Gastrocnemius medialis (tissue), 4 donors: ENCODE data around the gene CAPN5. TPM values are rescaled to one million over a fixed set of nuclear protein-coding genes. Genes with fewer than 3 reads are reported as not detected.

Source experiments
- ATAC-seq, 2 donors: fragments of 150-250 bp; one replicate each; pipeline ENCODE4 v1.9.1; 2016
- DNase-seq, 2 donors: peaks; one replicate each; pipeline ENCODE4 v3.0.0-alpha.2; 2019
- H3K27ac ChIP-seq, 4 donors: fragments of 200-600 bp; sonication (generic); 1 replicate in 1 of 4; 2 replicates in 3 of 4; pipeline ENCODE4 v1.5.1; 2016 to 2018; ENCODE audit warnings: mild to moderate bottlenecking in 2 of 4, moderate library complexity in 1 of 4
- H3K27me3 ChIP-seq, 3 donors: fragments of 200-600 bp; sonication (generic) in 2 of 3; 1 replicate in 1 of 3; 2 replicates in 2 of 3; pipeline versions ENCODE4 v1.5.1 to v1.6.0; 2016 to 2019; ENCODE audit warnings: mild to moderate bottlenecking in 1 of 3, moderate library complexity in 1 of 3
- H3K36me3 ChIP-seq, 2 donors: fragments of 200-600 bp; sonication (generic) in 1 of 2; one replicate each; pipeline ENCODE4 v1.5.1; 2017 to 2018
- H3K4me1 ChIP-seq, 2 donors: fragments of 200-600 bp; sonication (generic) in 1 of 2; one replicate each; pipeline ENCODE4 v1.5.1; 2016 to 2017; ENCODE audit warnings: mild to moderate bottlenecking in 2 of 2
- H3K4me3 ChIP-seq, 4 donors: fragments of 200-600 bp; sonication (generic) in 3 of 4; 1 replicate in 1 of 4; 2 replicates in 3 of 4; pipeline ENCODE4 v1.5.1; 2016 to 2019; ENCODE audit warnings: mild to moderate bottlenecking in 2 of 4
- H3K9me3 ChIP-seq, 3 donors: fragments of 200-600 bp; sonication (generic) in 2 of 3; 1 replicate in 1 of 3; 2 replicates in 2 of 3; pipeline ENCODE4 v1.5.1; 2016 to 2019
- POLR2A ChIP-seq, 2 donors: fragments of 450-650 bp; IDR thresholded peaks; one replicate each; pipeline ENCODE4 v1.6.1; 2017; ENCODE audit warnings: antibody characterized with exemption in 2 of 2, mild to moderate bottlenecking in 2 of 2, moderate library complexity in 2 of 2
- in situ Hi-C, 4 donors: fragments of 200-750 bp; cut with MboI; loops; one replicate each; pipeline versions ENCODE4 v1.15.0 to v1.8.0; 2017; ENCODE audit warnings: low sequenced_read_pairs in 4 of 4
- intact Hi-C: fragments of 100-400 bp; cut with DNase I; formaldehyde crosslinking; loops from one replicate; pipeline ENCODE4 v1.15.1; 2023; ENCODE audit warnings: low total_unique reads
- total RNA-seq, 4 donors: library from RNA; depleted of rRNA; stranded (reverse); fragments of >200 nt; gene quantifications; one replicate each; pipeline versions ENCODE4 v1.1.0 to v1.2.3, GENCODE V29; 2016
- TF ChIP-seq, protein P1 (sequence below), 5 experiments: fragments of 450-650 bp in 3 of 5; fragments of 200-600 bp in 2 of 5; sonication (generic) in 2 of 5; IDR thresholded peaks in 4 of 5; conservative IDR thresholded peaks in 1 of 5; 1 replicate in 4 of 5; 2 replicates in 1 of 5; pipeline ENCODE4 v1.5.1; 2016 to 2019; ENCODE audit warnings: antibody characterized with exemption in 5 of 5, mild to moderate bottlenecking in 3 of 5, moderate library complexity in 3 of 5

The CAPN5 gene
- total RNA-seq, 4 donors from 2014 or later = 0.58 to 12.4 (median 1.5) TPM

DNA sequence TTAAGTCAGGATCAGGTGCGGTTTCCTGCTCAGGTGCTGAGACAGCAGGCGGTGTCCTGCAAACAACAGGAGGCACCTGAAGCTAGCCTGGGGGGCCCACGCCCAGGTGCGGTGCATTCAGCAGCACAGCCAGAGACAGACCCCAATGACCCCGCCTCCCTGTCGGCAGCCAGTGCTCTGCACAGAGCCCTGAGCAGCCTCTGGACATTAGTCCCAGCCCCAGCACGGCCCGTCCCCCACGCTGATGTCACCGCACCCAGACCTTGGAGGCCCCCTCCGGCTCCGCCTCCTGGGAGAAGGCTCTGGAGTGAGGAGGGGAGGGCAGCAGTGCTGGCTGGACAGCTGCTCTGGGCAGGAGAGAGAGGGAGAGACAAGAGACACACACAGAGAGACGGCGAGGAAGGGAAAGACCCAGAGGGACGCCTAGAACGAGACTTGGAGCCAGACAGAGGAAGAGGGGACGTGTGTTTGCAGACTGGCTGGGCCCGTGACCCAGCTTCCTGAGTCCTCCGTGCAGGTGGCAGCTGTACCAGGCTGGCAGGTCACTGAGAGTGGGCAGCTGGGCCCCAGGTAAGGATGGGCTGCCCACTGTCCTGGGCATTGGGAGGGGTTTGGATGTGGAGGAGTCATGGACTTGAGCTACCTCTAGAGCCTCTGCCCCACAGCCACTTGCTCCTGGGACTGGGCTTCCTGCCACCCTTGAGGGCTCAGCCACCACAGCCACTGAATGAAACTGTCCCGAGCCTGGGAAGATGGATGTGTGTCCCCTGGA, 61.3 kb downstream of the CAPN5 start, which contains the start of gene MYO7A:
MYO7A (plus strand) TSS at position 327 of the 772 bp plus-strand sequence. CDS start 2,389 bp downstream, outside the sequence.
- Histone ChIP-seq H3K4me3 (peak within 1 kb of the TSS; percentile 34 to 65 (median 51)), H3K9me3 (no peaks in the 10 kb centered on the region), H3K27me3 (no peaks in the 10 kb centered on the region), H3K4me1 (peaks cover 9 to 17% of the 10 kb centered on the region in 2 donors), H3K36me3 (no peaks in the 10 kb centered on the region), H3K27ac (peak within 1 kb of the TSS in 1 of 4 donors; percentile 3)
- ATAC-seq = peak in 1 of 2 donors; percentile 13
- intact Hi-C loops = loop anchor here (1.0 to 10.0 kb wide), 3 partner anchors 60 to 420 kb away; partner anchors contain the start of gene PAK1
- no peak for DNase-seq
- TF ChIP-seq, protein P1, sequence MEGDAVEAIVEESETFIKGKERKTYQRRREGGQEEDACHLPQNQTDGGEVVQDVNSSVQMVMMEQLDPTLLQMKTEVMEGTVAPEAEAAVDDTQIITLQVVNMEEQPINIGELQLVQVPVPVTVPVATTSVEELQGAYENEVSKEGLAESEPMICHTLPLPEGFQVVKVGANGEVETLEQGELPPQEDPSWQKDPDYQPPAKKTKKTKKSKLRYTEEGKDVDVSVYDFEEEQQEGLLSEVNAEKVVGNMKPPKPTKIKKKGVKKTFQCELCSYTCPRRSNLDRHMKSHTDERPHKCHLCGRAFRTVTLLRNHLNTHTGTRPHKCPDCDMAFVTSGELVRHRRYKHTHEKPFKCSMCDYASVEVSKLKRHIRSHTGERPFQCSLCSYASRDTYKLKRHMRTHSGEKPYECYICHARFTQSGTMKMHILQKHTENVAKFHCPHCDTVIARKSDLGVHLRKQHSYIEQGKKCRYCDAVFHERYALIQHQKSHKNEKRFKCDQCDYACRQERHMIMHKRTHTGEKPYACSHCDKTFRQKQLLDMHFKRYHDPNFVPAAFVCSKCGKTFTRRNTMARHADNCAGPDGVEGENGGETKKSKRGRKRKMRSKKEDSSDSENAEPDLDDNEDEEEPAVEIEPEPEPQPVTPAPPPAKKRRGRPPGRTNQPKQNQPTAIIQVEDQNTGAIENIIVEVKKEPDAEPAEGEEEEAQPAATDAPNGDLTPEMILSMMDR (IDR thresholded peaks at IDR 0.05 in 4 of 5, conservative IDR thresholded peaks at IDR 0.05 in 1 of 5) = no peak
- no peak for TF ChIP-seq POLR2A (IDR thresholded peaks at IDR 0.05)
- in situ Hi-C loops = loop anchor here (5.0 to 10.0 kb wide), 3 partner anchors 57 to 67 kb away; no protein-coding TSS in a partner anchor

GRCh38 chr11:77129069-77129841, 62.5 kb downstream of the CAPN5 start:
- no peak for DNase-seq
- no peak overlapping the region for H3K27ac ChIP-seq
- no peak for ATAC-seq

DNA sequence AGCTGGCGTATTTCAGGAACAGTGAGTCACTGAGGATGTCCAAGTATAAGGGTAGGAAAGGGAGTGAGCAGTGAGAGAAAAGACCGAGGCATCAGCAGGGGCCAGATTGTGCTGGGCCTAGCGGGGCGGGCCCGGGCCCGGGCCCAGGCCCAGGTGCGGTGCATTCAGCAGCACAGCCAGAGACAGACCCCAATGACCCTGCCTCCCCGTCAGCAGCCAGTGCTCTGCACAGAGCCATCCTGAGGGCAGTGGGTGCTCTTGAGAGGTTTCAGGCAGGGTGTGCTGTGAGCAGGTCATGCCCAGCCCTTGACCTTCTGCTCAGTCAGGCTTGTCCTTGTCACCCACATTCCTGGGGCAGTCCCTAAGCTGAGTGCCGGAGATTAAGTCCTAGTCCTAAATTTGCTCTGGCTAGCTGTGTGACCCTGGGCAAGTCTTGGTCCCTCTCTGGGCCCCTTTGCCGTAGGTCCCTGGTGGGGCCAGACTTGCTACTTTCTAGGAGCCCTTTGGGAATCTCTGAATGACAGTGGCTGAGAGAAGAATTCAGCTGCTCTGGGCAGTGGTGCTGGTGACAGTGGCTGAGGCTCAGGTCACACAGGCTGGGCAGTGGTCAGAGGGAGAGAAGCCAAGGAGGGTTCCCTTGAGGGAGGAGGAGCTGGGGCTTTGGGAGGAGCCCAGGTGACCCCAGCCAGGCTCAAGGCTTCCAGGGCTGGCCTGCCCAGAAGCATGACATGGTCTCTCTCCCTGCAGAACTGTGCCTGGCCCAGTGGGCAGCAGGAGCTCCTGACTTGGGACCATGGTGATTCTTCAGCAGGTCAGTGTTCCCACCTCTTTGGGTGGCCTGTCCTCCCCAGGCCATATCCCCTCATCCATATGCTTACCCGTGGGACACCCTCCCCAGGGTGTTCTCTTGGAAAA, 63.3 kb downstream of the CAPN5 start:
- ATAC-seq (no peak), DNase-seq (no peak)
- no peaks in the 10 kb centered on the region for H3K36me3 ChIP-seq
- H3K27ac ChIP-seq = peak overlapping the region in 3 of 4 donors; percentile 7 to 43 (median 28)
- H3K4me1 ChIP-seq = peaks cover 9 to 17% of the 10 kb centered on the region in 2 donors
- intact Hi-C loops = loop anchor here (10.0 kb wide), 1 partner anchor 345 kb away; the partner anchor contains the start of gene PAK1
- H3K4me3 ChIP-seq = no peak overlapping the region
- in situ Hi-C loops = loop anchor here (5.0 to 10.0 kb wide), 3 partner anchors 55 to 65 kb away; no protein-coding TSS in a partner anchor
- no peaks in the 10 kb centered on the region for H3K9me3 ChIP-seq
- TF ChIP-seq POLR2A (IDR thresholded peaks at IDR 0.05) = no peak
- TF ChIP-seq, protein P1 (IDR thresholded peaks at IDR 0.05 in 4 of 5, conservative IDR thresholded peaks at IDR 0.05 in 1 of 5) = no peak
- no peaks in the 10 kb centered on the region for H3K27me3 ChIP-seq

More at GRCh38 chr11:77129069-77129841, 62.5 kb downstream of the CAPN5 start:
- in situ Hi-C loops (loop anchor here (5.0 to 10.0 kb wide), 3 partner anchors 56 to 66 kb away; no protein-coding TSS in a partner anchor), intact Hi-C loops (loop anchor here (10.0 kb wide), 1 partner anchor 346 kb away; the partner anchor contains the start of gene PAK1)
- peaks cover 9 to 17% of the 10 kb centered on the region in 2 donors for H3K4me1 ChIP-seq
- no peaks in the 10 kb centered on the region for H3K36me3 ChIP-seq
- no peak for TF ChIP-seq POLR2A (IDR thresholded peaks at IDR 0.05)
- TF ChIP-seq, protein P1 (IDR thresholded peaks at IDR 0.05 in 4 of 5, conservative IDR thresholded peaks at IDR 0.05 in 1 of 5) = no peak
- no peak overlapping the region for H3K4me3 ChIP-seq
- no peaks in the 10 kb centered on the region for H3K27me3 ChIP-seq
- H3K9me3 ChIP-seq = no peaks in the 10 kb centered on the region
